ENCODE results near the gene DCAF8.
A peak's percentile ranks its signal among the peaks of the same experiment; 100 is the strongest.

The DCAF8 gene

GRCh38 chr1:160207771-160208556 lies 54.4 kb downstream of the DCAF8 start:
- DNase-seq (ENCODE audit: low read depth, low spot score), result no peak
- no peak overlapping the region for H3K4me3 ChIP-seq (ENCODE audit: low read length)

- H3K4me3 ChIP-seq (ENCODE audit: low read length), result no peak overlapping the region
- DNase-seq (ENCODE audit: low read depth, low spot score), result no peak
Measured at GRCh38 chr1:160207118-160207650, 55.2 kb downstream of the DCAF8 start.

- DNase-seq (ENCODE audit: low read depth, low spot score), result no peak
Measured at GRCh38 chr1:160206421-160207117, 55.8 kb downstream of the DCAF8 start.

GRCh38 chr1:160206036-160206389 lies 56.3 kb downstream of the DCAF8 start:
- peak overlapping the region; percentile 84 for H3K4me3 ChIP-seq (ENCODE audit: low read length)
- DNase-seq (ENCODE audit: low read depth, low spot score), result no peak

More at GRCh38 chr1:160206421-160207117, 55.8 kb downstream of the DCAF8 start:
- peak overlapping the region; percentile 84 for H3K4me3 ChIP-seq (ENCODE audit: low read length)

- DNase-seq (ENCODE audit: low read depth, low spot score), result peak; percentile 8
- H3K4me3 ChIP-seq (ENCODE audit: low read length), result peak within 1 kb of the TSS; percentile 84
Measured at GRCh38 chr1:160205242-160206035, 56.9 kb downstream of the DCAF8 start, which contains the start of gene PEA15. Gene PEA15, plus strand, starts transcription at chr1:160205384. Its CDS starts 6,161 bp downstream, at chr1:160211545.

- peak overlapping the region; percentile 44 for H3K4me3 ChIP-seq (ENCODE audit: low read length)
- DNase-seq (ENCODE audit: low read depth, low spot score), result no peak
Measured at GRCh38 chr1:160204526-160205241, 57.7 kb downstream of the DCAF8 start.

- DNase-seq (ENCODE audit: low read depth, low spot score), result no peak
- H3K4me3 ChIP-seq (ENCODE audit: low read length), result no peak overlapping the region
Measured at GRCh38 chr1:160200786-160201185, 61.6 kb downstream of the DCAF8 start.

GRCh38 chr1:160197231-160197630 lies 65.1 kb downstream of the DCAF8 start:
- DNase-seq (ENCODE audit: low read depth, low spot score), result no peak
- H3K4me3 ChIP-seq (ENCODE audit: low read length), result no peak overlapping the region

- H3K4me3 ChIP-seq (ENCODE audit: low read length), result no peak overlapping the region
- no peak for DNase-seq (ENCODE audit: low read depth, low spot score)
Measured at GRCh38 chr1:160196143-160196542, 66.2 kb downstream of the DCAF8 start.

- no peak for DNase-seq (ENCODE audit: low read depth, low spot score)
Measured at GRCh38 chr1:160194737-160195059, 67.7 kb downstream of the DCAF8 start.

GRCh38 chr1:160193832-160194736 lies 68.3 kb downstream of the DCAF8 start:
- H3K4me3 ChIP-seq (ENCODE audit: low read length), result no peak overlapping the region
- DNase-seq (ENCODE audit: low read depth, low spot score), result no peak

More at GRCh38 chr1:160194737-160195059, 67.7 kb downstream of the DCAF8 start:
- H3K4me3 ChIP-seq (ENCODE audit: low read length), result no peak overlapping the region

GRCh38 chr1:160193091-160193819 lies 69.1 kb downstream of the DCAF8 start:
- H3K4me3 ChIP-seq (ENCODE audit: low read length), result no peak overlapping the region
- DNase-seq (ENCODE audit: low read depth, low spot score), result peak; percentile 41

GRCh38 chr1:160192234-160192633 lies 70.1 kb downstream of the DCAF8 start:
- no peak overlapping the region for H3K4me3 ChIP-seq (ENCODE audit: low read length)
- DNase-seq (ENCODE audit: low read depth, low spot score), result no peak

GRCh38 chr1:160191756-160192155 lies 70.6 kb downstream of the DCAF8 start:
- no peak overlapping the region for H3K4me3 ChIP-seq (ENCODE audit: low read length)
- DNase-seq (ENCODE audit: low read depth, low spot score), result no peak

- DNase-seq (ENCODE audit: low read depth, low spot score), result no peak
- no peak within 1 kb of the TSS for H3K4me3 ChIP-seq (ENCODE audit: low read length)
Measured at GRCh38 chr1:160189649-160190625, 72.4 kb downstream of the DCAF8 start, which contains the start of gene CASQ1. Gene CASQ1, plus strand, starts transcription at chr1:160190575. Its CDS starts 177 bp downstream, at chr1:160190752.

- no peak for DNase-seq (ENCODE audit: low read depth, low spot score)
- no peak overlapping the region for H3K4me3 ChIP-seq (ENCODE audit: low read length)
Measured at GRCh38 chr1:160188341-160188740, 74.0 kb downstream of the DCAF8 start.
